ENCODE data around the gene MFSD6L.

Gene MFSD6L

GRCh38 chr17:8798846-8799569 is at the start of gene MFSD6L:
TSS of gene MFSD6L (minus strand) at chr17:8799365. CDS start at chr17:8799120, 245 bp downstream.
- TF ChIP-seq ZNF274 (IDR thresholded peaks at IDR 0.05; ENCODE audit: low read depth, low read length) = no peak
- H3K4me3 ChIP-seq (ENCODE audit: low read length) = no peak within 1 kb of the TSS

GRCh38 chr17:8847891-8848290 is 48.7 kb upstream of the MFSD6L start:
- H3K4me3 ChIP-seq (ENCODE audit: low read length) = no peak overlapping the region
- TF ChIP-seq ZNF274 (IDR thresholded peaks at IDR 0.05; ENCODE audit: low read depth, low read length) = no peak

DNA sequence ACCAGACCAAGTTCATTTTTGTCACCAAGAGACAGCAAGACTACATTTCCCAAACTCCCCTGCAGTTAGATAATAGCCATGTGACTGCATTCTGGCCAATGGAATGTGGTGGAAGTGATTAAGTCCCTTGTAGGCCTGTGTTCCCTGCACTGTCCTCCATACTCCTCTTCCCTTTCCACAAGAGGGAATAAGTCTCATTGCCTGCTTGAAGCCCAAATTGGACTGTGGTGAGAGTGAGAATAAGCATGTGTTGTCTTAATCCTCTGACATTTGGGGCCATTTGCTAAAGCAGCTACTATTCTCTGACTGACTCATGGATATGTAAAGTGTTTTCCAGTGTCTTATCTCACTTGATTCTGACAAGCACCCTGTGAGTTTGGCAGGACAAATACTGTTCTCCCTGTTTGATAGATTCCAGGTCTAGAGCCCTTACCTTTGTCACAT is 47.6 kb upstream of the MFSD6L start:
- H3K4me3 ChIP-seq (ENCODE audit: low read length) = no peak overlapping the region
- no peak for TF ChIP-seq ZNF274 (IDR thresholded peaks at IDR 0.05; ENCODE audit: low read depth, low read length)

- no peak for TF ChIP-seq ZNF274 (IDR thresholded peaks at IDR 0.05; ENCODE audit: low read depth, low read length)
- H3K4me3 ChIP-seq (ENCODE audit: low read length) = no peak overlapping the region
Observed at GRCh38 chr17:8844229-8845218, 45.4 kb upstream of the MFSD6L start.

- no peak overlapping the region for H3K4me3 ChIP-seq (ENCODE audit: low read length)
- TF ChIP-seq ZNF274 (IDR thresholded peaks at IDR 0.05; ENCODE audit: low read depth, low read length) = no peak
Observed at GRCh38 chr17:8843344-8843743, 44.2 kb upstream of the MFSD6L start.

DNA sequence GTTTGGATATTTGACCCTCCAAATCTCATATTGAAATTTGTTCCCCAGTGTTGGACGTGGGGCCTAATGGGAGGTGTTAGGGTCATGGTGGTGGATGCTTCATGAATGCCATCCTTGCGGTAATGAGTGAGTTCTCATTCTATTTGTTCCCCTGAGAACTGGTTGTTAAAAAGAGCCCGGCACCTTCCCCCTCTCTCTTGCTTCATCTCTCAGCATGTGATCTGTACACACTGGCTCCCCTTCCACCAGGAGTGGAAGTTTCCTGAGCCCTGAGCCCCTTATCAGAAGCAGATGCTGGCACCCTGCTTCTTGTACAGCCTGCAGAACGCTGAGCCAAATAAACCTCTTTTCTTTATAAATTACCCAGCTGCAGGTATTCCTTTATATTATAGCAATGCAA is 42.7 kb upstream of the MFSD6L start:
- H3K4me3 ChIP-seq (ENCODE audit: low read length) = no peak overlapping the region

GRCh38 chr17:8839410-8839935 is 40.3 kb upstream of the MFSD6L start:
- no peak for TF ChIP-seq ZNF274 (IDR thresholded peaks at IDR 0.05; ENCODE audit: low read depth, low read length)

More for the DNA sequence above, 42.7 kb upstream of the MFSD6L start:
- TF ChIP-seq ZNF274 (IDR thresholded peaks at IDR 0.05; ENCODE audit: low read depth, low read length) = no peak

DNA sequence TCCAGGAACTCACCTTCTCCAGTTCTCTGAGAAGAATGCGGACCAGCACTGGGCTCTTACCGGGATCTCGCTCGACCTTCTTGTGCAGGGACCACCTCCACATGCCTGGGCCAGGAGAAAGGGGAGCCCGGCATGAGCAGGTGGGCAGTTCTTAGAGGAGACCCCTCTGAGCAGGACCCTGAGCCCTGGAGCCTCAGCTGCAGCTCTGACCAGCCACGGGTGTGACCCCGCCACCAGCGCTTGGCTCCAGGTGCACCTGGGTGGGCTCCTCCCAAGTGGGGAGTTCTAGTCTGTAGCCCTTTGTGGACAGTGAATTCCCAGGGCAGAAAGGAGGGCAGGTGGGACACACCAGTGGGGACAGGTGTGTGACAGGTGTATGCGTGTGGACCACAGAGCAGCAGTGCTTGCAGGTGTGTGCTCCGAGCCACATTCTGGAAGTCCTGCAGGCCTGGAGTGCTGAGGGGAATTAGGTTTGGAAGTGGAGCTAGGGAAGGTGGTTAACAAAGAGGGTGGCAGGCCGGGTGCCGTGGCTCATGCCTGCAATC is 39.5 kb upstream of the MFSD6L start:
- TF ChIP-seq ZNF274 (IDR thresholded peaks at IDR 0.05; ENCODE audit: low read depth, low read length) = no peak

More at GRCh38 chr17:8839410-8839935, 40.3 kb upstream of the MFSD6L start:
- no peak overlapping the region for H3K4me3 ChIP-seq (ENCODE audit: low read length)

DNA sequence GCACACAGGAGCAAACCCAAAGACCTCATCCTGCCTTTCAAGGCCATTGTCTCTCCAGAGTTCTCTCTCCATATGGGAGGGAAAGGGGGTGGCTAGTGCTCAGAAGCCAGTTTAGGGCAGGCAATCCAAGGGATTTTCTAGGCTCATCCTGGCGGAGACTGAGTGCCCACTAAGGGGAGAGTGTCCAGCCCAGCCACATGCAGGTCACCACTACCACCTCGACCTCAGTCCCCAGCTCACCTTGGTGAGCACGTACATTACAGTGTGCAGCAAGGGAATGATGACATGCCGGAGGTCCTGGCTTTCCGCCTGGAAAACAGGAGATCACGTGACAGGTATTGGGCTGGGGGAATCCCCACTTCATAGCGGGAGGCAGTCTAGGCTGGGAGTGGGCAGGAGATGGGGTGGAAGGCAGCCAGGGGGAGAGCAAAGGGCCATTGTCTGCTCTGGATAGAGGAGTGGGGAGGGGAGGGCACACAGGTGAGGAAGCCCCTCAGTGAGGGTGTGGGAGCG is 38.5 kb upstream of the MFSD6L start:
- no peak for TF ChIP-seq ZNF274 (IDR thresholded peaks at IDR 0.05; ENCODE audit: low read depth, low read length)
- H3K4me3 ChIP-seq (ENCODE audit: low read length) = no peak overlapping the region

More for the DNA sequence above, 39.5 kb upstream of the MFSD6L start:
- no peak overlapping the region for H3K4me3 ChIP-seq (ENCODE audit: low read length)

GRCh38 chr17:8836821-8837562 is 37.8 kb upstream of the MFSD6L start:
- TF ChIP-seq ZNF274 (IDR thresholded peaks at IDR 0.05; ENCODE audit: low read depth, low read length) = no peak
- H3K4me3 ChIP-seq (ENCODE audit: low read length) = no peak overlapping the region

DNA sequence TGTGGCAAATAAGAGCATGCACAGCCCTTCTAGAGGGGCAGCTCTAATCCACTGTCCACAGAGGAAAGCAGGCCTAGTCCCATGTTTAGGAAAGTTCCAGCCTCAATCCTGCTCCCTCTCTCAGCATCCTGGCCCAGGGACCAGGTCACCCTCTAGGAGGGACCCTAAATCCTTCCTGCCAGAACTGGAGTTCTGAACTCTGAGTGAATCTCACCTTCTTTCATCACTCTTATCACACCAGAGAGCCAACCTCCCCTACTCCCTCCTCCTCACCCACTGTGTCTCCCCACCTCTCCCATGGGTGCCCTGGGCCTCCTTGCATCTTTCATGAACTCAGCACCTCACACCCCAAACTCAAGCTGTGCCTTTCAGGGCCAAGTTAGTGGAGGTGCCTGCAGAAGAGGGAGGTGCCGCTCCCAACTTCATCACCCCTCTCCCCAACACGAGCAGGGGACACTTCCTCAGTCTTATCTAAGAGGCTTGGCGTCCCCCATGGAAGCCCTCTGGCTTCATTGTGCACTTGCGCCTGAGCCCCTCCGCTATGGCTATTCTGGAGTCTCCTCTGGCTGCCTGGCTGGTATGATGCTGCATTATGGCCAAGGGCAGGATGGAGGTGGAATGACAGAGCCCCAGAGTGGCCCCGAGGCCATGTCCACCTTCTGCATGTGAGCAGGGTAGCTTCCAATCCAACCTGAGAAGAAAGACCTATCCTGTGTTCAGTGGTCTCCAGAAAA is 36.6 kb upstream of the MFSD6L start:
- H3K4me3 ChIP-seq (ENCODE audit: low read length) = no peak overlapping the region
- no peak for TF ChIP-seq ZNF274 (IDR thresholded peaks at IDR 0.05; ENCODE audit: low read depth, low read length)

DNA sequence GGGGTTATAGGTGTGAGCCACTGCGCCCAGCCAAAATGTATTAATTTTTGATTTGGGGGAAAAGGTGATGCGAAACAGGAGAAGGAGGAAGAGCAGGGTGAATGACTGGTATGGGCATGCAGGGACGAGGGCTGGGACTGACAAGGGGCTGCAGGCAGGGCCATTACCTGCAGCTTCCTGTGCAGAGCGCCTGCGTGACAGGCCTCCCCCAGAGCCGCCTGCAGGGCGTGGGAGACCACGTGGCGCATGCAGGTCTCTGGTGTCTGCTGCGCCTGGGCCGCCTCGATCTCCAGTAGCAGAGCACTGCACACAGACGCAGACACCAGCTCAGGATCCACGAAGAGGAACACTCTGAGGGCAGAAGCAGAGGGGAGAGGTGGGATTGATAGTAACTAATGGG is 35.9 kb upstream of the MFSD6L start:
- no peak overlapping the region for H3K4me3 ChIP-seq (ENCODE audit: low read length)
- TF ChIP-seq ZNF274 (IDR thresholded peaks at IDR 0.05; ENCODE audit: low read depth, low read length) = no peak
